ENCODE measurements around the gene METTL26. TPM values are rescaled to one million over a fixed set of nuclear protein-coding genes. Genes with fewer than 3 reads are reported as not detected.

METTL26 gene
- total RNA-seq, 1 experiment from 2014 or later, result 438 TPM

- in situ Hi-C loops (cut with HindIII; ENCODE audit: low pct_unique_long_range_greater_than_20kb, low sequenced_read_pairs), result no loop called here
- peak; percentile 61 for DNase-seq (ENCODE audit: low read depth)
Observed at GRCh38 chr16:645852-646678, 10.0 kb upstream of the METTL26 start.

- DNase-seq (ENCODE audit: low read depth), result no peak
- in situ Hi-C loops (cut with HindIII; ENCODE audit: low pct_unique_long_range_greater_than_20kb, low sequenced_read_pairs), result no loop called here
Observed at GRCh38 chr16:644556-644955, 8.5 kb upstream of the METTL26 start.

- DNase-seq (ENCODE audit: low read depth), result no peak
- in situ Hi-C loops (cut with HindIII; ENCODE audit: low pct_unique_long_range_greater_than_20kb, low sequenced_read_pairs), result no loop called here
Observed at GRCh38 chr16:643050-643368, 6.9 kb upstream of the METTL26 start.

- DNase-seq (ENCODE audit: low read depth), result peak; percentile 59
- in situ Hi-C loops (cut with HindIII; ENCODE audit: low pct_unique_long_range_greater_than_20kb, low sequenced_read_pairs), result no loop called here
Observed at GRCh38 chr16:642189-643049, 6.3 kb upstream of the METTL26 start.

GRCh38 chr16:641326-642188 lies 5.5 kb upstream of the METTL26 start, which contains the start of gene MCRIP2:
Gene MCRIP2 (plus strand): TSS chr16:641828. CDS start chr16:641992, 164 bp downstream.
- DNase-seq (ENCODE audit: low read depth), result peak; percentile 88
- in situ Hi-C loops (cut with HindIII; ENCODE audit: low pct_unique_long_range_greater_than_20kb, low sequenced_read_pairs), result no loop called here

GRCh38 chr16:640614-641013 lies 4.5 kb upstream of the METTL26 start:
- DNase-seq (ENCODE audit: low read depth), result no peak
- in situ Hi-C loops (cut with HindIII; ENCODE audit: low pct_unique_long_range_greater_than_20kb, low sequenced_read_pairs), result no loop called here

GRCh38 chr16:638836-639235 lies 2.7 kb upstream of the METTL26 start:
- in situ Hi-C loops (cut with HindIII; ENCODE audit: low pct_unique_long_range_greater_than_20kb, low sequenced_read_pairs), result no loop called here
- no peak for DNase-seq (ENCODE audit: low read depth)

- in situ Hi-C loops (cut with HindIII; ENCODE audit: low pct_unique_long_range_greater_than_20kb, low sequenced_read_pairs), result no loop called here
- DNase-seq (ENCODE audit: low read depth), result no peak
Observed at GRCh38 chr16:638034-638543, 2.0 kb upstream of the METTL26 start.

- DNase-seq (ENCODE audit: low read depth), result no peak
- in situ Hi-C loops (cut with HindIII; ENCODE audit: low pct_unique_long_range_greater_than_20kb, low sequenced_read_pairs), result no loop called here
Observed at GRCh38 chr16:637081-638018, 1.2 kb upstream of the METTL26 start.

GRCh38 chr16:635573-636205 lies 416 bp downstream of the METTL26 start:
- DNase-seq (ENCODE audit: low read depth), result no peak
- in situ Hi-C loops (cut with HindIII; ENCODE audit: low pct_unique_long_range_greater_than_20kb, low sequenced_read_pairs), result no loop called here

GRCh38 chr16:634996-635395 lies 1.1 kb downstream of the METTL26 start:
- no peak for DNase-seq (ENCODE audit: low read depth)
- in situ Hi-C loops (cut with HindIII; ENCODE audit: low pct_unique_long_range_greater_than_20kb, low sequenced_read_pairs), result no loop called here

GRCh38 chr16:634051-634670 lies 1.9 kb downstream of the METTL26 start:
- in situ Hi-C loops (cut with HindIII; ENCODE audit: low pct_unique_long_range_greater_than_20kb, low sequenced_read_pairs), result no loop called here
- DNase-seq (ENCODE audit: low read depth), result no peak

- in situ Hi-C loops (cut with HindIII; ENCODE audit: low pct_unique_long_range_greater_than_20kb, low sequenced_read_pairs), result no loop called here
- no peak for DNase-seq (ENCODE audit: low read depth)
Observed at GRCh38 chr16:633336-634050, 2.6 kb downstream of the METTL26 start.

- DNase-seq (ENCODE audit: low read depth), result no peak
- in situ Hi-C loops (cut with HindIII; ENCODE audit: low pct_unique_long_range_greater_than_20kb, low sequenced_read_pairs), result no loop called here
Observed at GRCh38 chr16:632486-633335, 3.4 kb downstream of the METTL26 start.

GRCh38 chr16:631808-632358 lies 4.2 kb downstream of the METTL26 start:
- in situ Hi-C loops (cut with HindIII; ENCODE audit: low pct_unique_long_range_greater_than_20kb, low sequenced_read_pairs), result no loop called here

More at GRCh38 chr16:631808-632358, 4.2 kb downstream of the METTL26 start:
- DNase-seq (ENCODE audit: low read depth), result no peak
